ENCODE measurements around the gene ZCCHC14. TPM values are rescaled to one million over a fixed set of nuclear protein-coding genes. Genes with fewer than 3 reads are reported as not detected.
"Not testable (repeated sequence)": the region's sequence is repeated elsewhere in the genome, so short reads cannot be mapped to it uniquely, and the experiment has no call there.

The ZCCHC14 gene
- total RNA-seq, 1 experiment from 2014 or later: not detected

- H3K4me1 ChIP-seq (ENCODE audit: low read length): no peaks in the 10 kb centered on the region
- H3K9me3 ChIP-seq (ENCODE audit: low read length): no peaks in the 10 kb centered on the region
- no peak overlapping the region for H3K4me3 ChIP-seq (ENCODE audit: low read length)
- no peak overlapping the region for H3K27ac ChIP-seq (ENCODE audit: low read length)
- H3K9ac ChIP-seq (ENCODE audit: low read length): no peak overlapping the region
- H3K79me2 ChIP-seq (ENCODE audit: low read length): no peaks in the 10 kb centered on the region
- DNase-seq: no peak
- H4K20me1 ChIP-seq (ENCODE audit: insufficient read depth, low read depth, low read length): no peaks in the 10 kb centered on the region
- H3K27me3 ChIP-seq (ENCODE audit: low read length): no peaks in the 10 kb centered on the region
- H3K36me3 ChIP-seq (ENCODE audit: insufficient read depth, low read length): no peaks in the 10 kb centered on the region
- no peaks in the 10 kb centered on the region for H3K9me2 ChIP-seq (replicated peaks; ENCODE audit: insufficient read depth, low read length)
- no peak overlapping the region for H2AFZ ChIP-seq (ENCODE audit: low read length)
- no peak overlapping the region for H3K4me2 ChIP-seq (ENCODE audit: low read depth, low read length, poor library complexity, severe bottlenecking)
These were observed 3.3 kb downstream of the ZCCHC14 start for GRCh38 chr16:87489434-87490045.

- H2AFZ ChIP-seq (ENCODE audit: low read length); H4K20me1 ChIP-seq (ENCODE audit: insufficient read depth, low read depth, low read length); DNase-seq; H3K27me3 ChIP-seq (ENCODE audit: low read length); H3K79me2 ChIP-seq (ENCODE audit: low read length); H3K9me2 ChIP-seq (replicated peaks; ENCODE audit: insufficient read depth, low read length); H3K9me3 ChIP-seq (ENCODE audit: low read length); H3K36me3 ChIP-seq (ENCODE audit: insufficient read depth, low read length); H3K9ac ChIP-seq (ENCODE audit: low read length); H3K4me2 ChIP-seq (ENCODE audit: low read depth, low read length, poor library complexity, severe bottlenecking); H3K4me3 ChIP-seq (ENCODE audit: low read length); H3K4me1 ChIP-seq (ENCODE audit: low read length); H3K27ac ChIP-seq (ENCODE audit: low read length): not testable (repeated sequence)
These were observed 3.9 kb downstream of the ZCCHC14 start for GRCh38 chr16:87488960-87489359.

- no peak for DNase-seq
- H3K9me2 ChIP-seq (replicated peaks; ENCODE audit: insufficient read depth, low read length): no peaks in the 10 kb centered on the region
- H3K9me3 ChIP-seq (ENCODE audit: low read length): no peaks in the 10 kb centered on the region
- no peak overlapping the region for H3K4me3 ChIP-seq (ENCODE audit: low read length)
- H3K4me1 ChIP-seq (ENCODE audit: low read length): no peaks in the 10 kb centered on the region
- H3K9ac ChIP-seq (ENCODE audit: low read length): no peak overlapping the region
- no peak overlapping the region for H3K27ac ChIP-seq (ENCODE audit: low read length)
- H4K20me1 ChIP-seq (ENCODE audit: insufficient read depth, low read depth, low read length): no peaks in the 10 kb centered on the region
- H3K36me3 ChIP-seq (ENCODE audit: insufficient read depth, low read length): no peaks in the 10 kb centered on the region
- H3K4me2 ChIP-seq (ENCODE audit: low read depth, low read length, poor library complexity, severe bottlenecking): no peak overlapping the region
- no peaks in the 10 kb centered on the region for H3K27me3 ChIP-seq (ENCODE audit: low read length)
- H2AFZ ChIP-seq (ENCODE audit: low read length): no peak overlapping the region
- H3K79me2 ChIP-seq (ENCODE audit: low read length): no peaks in the 10 kb centered on the region
These were observed 5.4 kb downstream of the ZCCHC14 start for GRCh38 chr16:87487361-87487924.

GRCh38 chr16:87486713-87487247 lies 6.0 kb downstream of the ZCCHC14 start:
- Histone ChIP-seq H3K27ac (ENCODE audit: low read length) (no peak overlapping the region), H3K27me3 (ENCODE audit: low read length) (no peaks in the 10 kb centered on the region), H3K79me2 (ENCODE audit: low read length) (no peaks in the 10 kb centered on the region), H3K4me1 (ENCODE audit: low read length) (no peaks in the 10 kb centered on the region), H3K4me3 (ENCODE audit: low read length) (no peak overlapping the region), H2AFZ (ENCODE audit: low read length) (no peak overlapping the region), H4K20me1 (ENCODE audit: insufficient read depth, low read depth, low read length) (no peaks in the 10 kb centered on the region), H3K4me2 (ENCODE audit: low read depth, low read length, poor library complexity, severe bottlenecking) (no peak overlapping the region), H3K9me2 (replicated peaks; ENCODE audit: insufficient read depth, low read length) (no peaks in the 10 kb centered on the region), H3K9ac (ENCODE audit: low read length) (no peak overlapping the region), H3K36me3 (ENCODE audit: insufficient read depth, low read length) (no peaks in the 10 kb centered on the region), H3K9me3 (ENCODE audit: low read length) (no peaks in the 10 kb centered on the region)
- no peak for DNase-seq

GRCh38 chr16:87486282-87486681 lies 6.5 kb downstream of the ZCCHC14 start:
- Histone ChIP-seq H3K4me1 (ENCODE audit: low read length) (no peaks in the 10 kb centered on the region), H3K27me3 (ENCODE audit: low read length) (no peaks in the 10 kb centered on the region), H3K4me3 (ENCODE audit: low read length) (no peak overlapping the region), H3K9me3 (ENCODE audit: low read length) (no peaks in the 10 kb centered on the region), H3K36me3 (ENCODE audit: insufficient read depth, low read length) (no peaks in the 10 kb centered on the region), H3K9me2 (replicated peaks; ENCODE audit: insufficient read depth, low read length) (no peaks in the 10 kb centered on the region), H4K20me1 (ENCODE audit: insufficient read depth, low read depth, low read length) (no peaks in the 10 kb centered on the region), H2AFZ (ENCODE audit: low read length) (no peak overlapping the region), H3K4me2 (ENCODE audit: low read depth, low read length, poor library complexity, severe bottlenecking) (no peak overlapping the region), H3K79me2 (ENCODE audit: low read length) (no peaks in the 10 kb centered on the region), H3K9ac (ENCODE audit: low read length) (no peak overlapping the region), H3K27ac (ENCODE audit: low read length) (no peak overlapping the region)
- no peak for DNase-seq

- H3K79me2 ChIP-seq (ENCODE audit: low read length); H3K9ac ChIP-seq (ENCODE audit: low read length); H3K4me2 ChIP-seq (ENCODE audit: low read depth, low read length, poor library complexity, severe bottlenecking); H2AFZ ChIP-seq (ENCODE audit: low read length); H3K9me2 ChIP-seq (replicated peaks; ENCODE audit: insufficient read depth, low read length); H3K27ac ChIP-seq (ENCODE audit: low read length); H4K20me1 ChIP-seq (ENCODE audit: insufficient read depth, low read depth, low read length); H3K4me3 ChIP-seq (ENCODE audit: low read length); H3K36me3 ChIP-seq (ENCODE audit: insufficient read depth, low read length); H3K27me3 ChIP-seq (ENCODE audit: low read length); H3K4me1 ChIP-seq (ENCODE audit: low read length); DNase-seq; H3K9me3 ChIP-seq (ENCODE audit: low read length): not testable (repeated sequence)
These were observed 7.0 kb downstream of the ZCCHC14 start for GRCh38 chr16:87485792-87486191.

GRCh38 chr16:87484487-87485331 lies 8.1 kb downstream of the ZCCHC14 start:
- H3K4me3 ChIP-seq (ENCODE audit: low read length): no peak overlapping the region
- no peaks in the 10 kb centered on the region for H3K36me3 ChIP-seq (ENCODE audit: insufficient read depth, low read length)
- H3K4me1 ChIP-seq (ENCODE audit: low read length): no peaks in the 10 kb centered on the region
- H3K27me3 ChIP-seq (ENCODE audit: low read length): no peaks in the 10 kb centered on the region
- H2AFZ ChIP-seq (ENCODE audit: low read length): no peak overlapping the region
- H3K9ac ChIP-seq (ENCODE audit: low read length): no peak overlapping the region
- no peak for DNase-seq
- no peaks in the 10 kb centered on the region for H3K9me3 ChIP-seq (ENCODE audit: low read length)
- H3K9me2 ChIP-seq (replicated peaks; ENCODE audit: insufficient read depth, low read length): no peaks in the 10 kb centered on the region
- no peak overlapping the region for H3K27ac ChIP-seq (ENCODE audit: low read length)
- H3K4me2 ChIP-seq (ENCODE audit: low read depth, low read length, poor library complexity, severe bottlenecking): no peak overlapping the region
- H3K79me2 ChIP-seq (ENCODE audit: low read length): no peaks in the 10 kb centered on the region
- H4K20me1 ChIP-seq (ENCODE audit: insufficient read depth, low read depth, low read length): no peaks in the 10 kb centered on the region

GRCh38 chr16:87483481-87483880 lies 9.3 kb downstream of the ZCCHC14 start:
- Histone ChIP-seq H3K79me2 (ENCODE audit: low read length) (no peaks in the 10 kb centered on the region), H2AFZ (ENCODE audit: low read length) (no peak overlapping the region), H3K4me3 (ENCODE audit: low read length) (no peak overlapping the region), H3K9me3 (ENCODE audit: low read length) (no peaks in the 10 kb centered on the region), H3K4me1 (ENCODE audit: low read length) (no peaks in the 10 kb centered on the region), H3K27me3 (ENCODE audit: low read length) (no peaks in the 10 kb centered on the region), H3K4me2 (ENCODE audit: low read depth, low read length, poor library complexity, severe bottlenecking) (no peak overlapping the region), H3K36me3 (ENCODE audit: insufficient read depth, low read length) (no peaks in the 10 kb centered on the region), H4K20me1 (ENCODE audit: insufficient read depth, low read depth, low read length) (no peaks in the 10 kb centered on the region), H3K27ac (ENCODE audit: low read length) (no peak overlapping the region), H3K9me2 (replicated peaks; ENCODE audit: insufficient read depth, low read length) (no peaks in the 10 kb centered on the region), H3K9ac (ENCODE audit: low read length) (no peak overlapping the region)
- no peak for DNase-seq

Data from Karpas-422 (cell line).